Gastrocnemius medialis (tissue), 4 donors: ENCODE measurements around the gene ZNG1A.
"Not testable (repeated sequence)": the region's sequence is repeated elsewhere in the genome, so short reads cannot be mapped to it uniquely, and the experiment has no call there.

ENCODE experiments used
- POLR2A ChIP-seq, 2 donors: fragments of 450-650 bp; IDR thresholded peaks; one replicate each; pipeline ENCODE4 v1.6.1; 2017; ENCODE audit warnings: antibody characterized with exemption in 2 of 2, mild to moderate bottlenecking in 2 of 2, moderate library complexity in 2 of 2
- TF ChIP-seq, protein P1 (sequence below), 5 experiments: fragments of 450-650 bp in 3 of 5; fragments of 200-600 bp in 2 of 5; sonication (generic) in 2 of 5; IDR thresholded peaks in 4 of 5; conservative IDR thresholded peaks in 1 of 5; 1 replicate in 4 of 5; 2 replicates in 1 of 5; pipeline ENCODE4 v1.5.1; 2016 to 2019; ENCODE audit warnings: antibody characterized with exemption in 5 of 5, mild to moderate bottlenecking in 3 of 5, moderate library complexity in 3 of 5

DNA sequence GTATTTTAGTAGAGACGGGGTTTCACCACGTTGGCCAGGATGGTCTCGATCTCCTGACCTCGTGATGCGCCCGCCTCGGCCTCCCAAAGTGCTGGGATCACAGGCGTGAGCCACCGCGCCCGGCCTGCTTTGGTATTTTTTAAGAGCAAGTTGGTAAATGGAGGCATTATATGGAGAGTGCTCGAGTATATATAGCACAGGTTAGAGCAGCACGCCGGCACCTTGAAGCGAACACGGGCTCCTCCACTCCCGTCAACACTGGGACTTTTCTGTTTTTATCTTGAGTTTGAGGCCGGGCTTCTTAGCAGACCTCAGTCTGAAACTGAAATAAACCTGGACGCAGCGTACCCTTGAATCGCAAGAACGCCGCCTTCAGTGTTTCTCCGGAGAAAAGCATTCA is 35.0 kb upstream of the ZNG1A start:
- TF ChIP-seq, protein P1, sequence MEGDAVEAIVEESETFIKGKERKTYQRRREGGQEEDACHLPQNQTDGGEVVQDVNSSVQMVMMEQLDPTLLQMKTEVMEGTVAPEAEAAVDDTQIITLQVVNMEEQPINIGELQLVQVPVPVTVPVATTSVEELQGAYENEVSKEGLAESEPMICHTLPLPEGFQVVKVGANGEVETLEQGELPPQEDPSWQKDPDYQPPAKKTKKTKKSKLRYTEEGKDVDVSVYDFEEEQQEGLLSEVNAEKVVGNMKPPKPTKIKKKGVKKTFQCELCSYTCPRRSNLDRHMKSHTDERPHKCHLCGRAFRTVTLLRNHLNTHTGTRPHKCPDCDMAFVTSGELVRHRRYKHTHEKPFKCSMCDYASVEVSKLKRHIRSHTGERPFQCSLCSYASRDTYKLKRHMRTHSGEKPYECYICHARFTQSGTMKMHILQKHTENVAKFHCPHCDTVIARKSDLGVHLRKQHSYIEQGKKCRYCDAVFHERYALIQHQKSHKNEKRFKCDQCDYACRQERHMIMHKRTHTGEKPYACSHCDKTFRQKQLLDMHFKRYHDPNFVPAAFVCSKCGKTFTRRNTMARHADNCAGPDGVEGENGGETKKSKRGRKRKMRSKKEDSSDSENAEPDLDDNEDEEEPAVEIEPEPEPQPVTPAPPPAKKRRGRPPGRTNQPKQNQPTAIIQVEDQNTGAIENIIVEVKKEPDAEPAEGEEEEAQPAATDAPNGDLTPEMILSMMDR (IDR thresholded peaks at IDR 0.05 in 4 of 5, conservative IDR thresholded peaks at IDR 0.05 in 1 of 5) = not testable (repeated sequence)
- not testable (repeated sequence) for TF ChIP-seq POLR2A (IDR thresholded peaks at IDR 0.05)
